GM18907 (cell line): ENCODE data around the gene SLC25A17.
"Not testable (repeated sequence)": the region's sequence is repeated elsewhere in the genome, so short reads cannot be mapped to it uniquely, and the experiment has no call there.

Experiments
- ATAC-seq: cut with Tn5 transposase; IDR thresholded peaks from one replicate; pipeline ENCODE4 v1.9.1; 2021; ENCODE audit warnings: mild to moderate bottlenecking, moderate library complexity; ENCODE audit not compliant: unreplicated experiment

Gene SLC25A17

DNA sequence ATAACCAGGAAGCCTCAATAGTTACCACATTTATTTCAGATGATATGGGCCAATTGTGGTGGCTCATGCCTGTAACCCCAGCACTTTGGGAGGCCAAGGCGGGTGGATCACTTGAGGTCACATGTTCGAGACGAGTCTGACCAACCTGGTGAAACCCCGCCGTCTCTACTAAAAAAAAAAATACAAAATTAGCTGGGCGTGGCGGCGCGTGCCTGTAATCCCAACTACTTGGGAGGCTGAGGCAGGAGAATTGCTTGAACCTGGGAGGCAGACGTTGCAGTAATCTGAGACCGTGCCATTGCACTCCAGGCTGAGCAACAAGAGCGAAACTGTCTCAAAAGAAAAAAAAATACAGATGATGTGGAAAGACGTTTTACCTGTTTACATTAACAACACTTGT, 60.3 kb downstream of the SLC25A17 start:
- not testable (repeated sequence) for ATAC-seq

DNA sequence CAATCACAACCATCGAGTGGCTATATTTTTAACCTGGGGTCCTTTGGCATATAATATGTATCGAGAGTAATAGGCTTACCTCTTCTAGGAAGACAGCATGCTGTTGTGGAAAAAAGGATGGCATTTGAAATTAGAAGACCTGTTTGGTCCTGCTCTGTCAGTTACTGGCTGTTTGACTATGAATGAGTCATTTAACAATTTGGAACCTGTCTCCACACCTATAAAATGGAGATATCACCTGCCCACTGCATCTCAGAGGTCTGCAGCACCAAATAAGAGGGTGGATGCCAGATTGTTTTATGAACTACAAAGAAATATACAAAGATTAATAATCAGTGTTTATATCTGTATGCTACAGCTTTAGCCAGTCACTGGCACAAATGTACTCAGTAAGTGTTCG, 60.8 kb downstream of the SLC25A17 start:
- ATAC-seq = no peak

DNA sequence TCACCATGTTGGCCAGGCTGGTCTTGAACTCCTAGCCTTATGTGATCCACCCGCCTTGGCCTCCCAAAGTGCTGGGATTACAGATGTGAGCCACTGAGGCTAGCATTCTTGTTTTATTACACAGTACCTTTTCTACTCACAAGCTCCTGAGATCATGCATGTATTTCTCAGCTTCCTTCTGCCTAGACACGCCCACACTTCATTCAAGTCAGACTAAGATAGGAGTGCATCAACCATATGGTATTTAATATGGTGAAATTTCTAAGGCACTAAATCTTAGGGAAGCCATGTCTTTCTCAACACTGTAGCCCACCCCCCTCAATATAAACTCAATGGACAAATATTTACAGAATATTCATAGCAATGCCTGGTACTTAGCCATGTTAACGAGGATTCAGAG, 62.1 kb downstream of the SLC25A17 start:
- no peak for ATAC-seq

DNA sequence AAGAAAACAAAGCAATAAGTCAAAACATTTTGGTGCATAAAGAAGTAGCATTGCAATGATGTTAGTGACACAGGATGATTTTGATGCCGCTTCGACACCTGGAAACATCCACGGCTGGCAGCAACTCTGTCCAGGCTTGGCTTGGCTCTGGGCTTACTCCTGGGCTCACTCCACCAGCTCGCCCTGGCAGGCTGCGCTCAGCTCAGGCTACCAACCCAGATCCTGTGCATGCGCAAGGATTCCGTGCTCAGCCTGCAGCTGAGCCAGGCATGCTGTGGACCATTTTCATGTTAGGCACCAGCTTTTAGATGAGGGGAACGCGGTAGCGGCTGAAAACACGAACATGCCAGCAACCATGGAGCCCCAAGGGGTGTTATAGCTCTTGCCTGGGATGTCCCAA, 66.0 kb downstream of the SLC25A17 start:
- no peak for ATAC-seq

DNA sequence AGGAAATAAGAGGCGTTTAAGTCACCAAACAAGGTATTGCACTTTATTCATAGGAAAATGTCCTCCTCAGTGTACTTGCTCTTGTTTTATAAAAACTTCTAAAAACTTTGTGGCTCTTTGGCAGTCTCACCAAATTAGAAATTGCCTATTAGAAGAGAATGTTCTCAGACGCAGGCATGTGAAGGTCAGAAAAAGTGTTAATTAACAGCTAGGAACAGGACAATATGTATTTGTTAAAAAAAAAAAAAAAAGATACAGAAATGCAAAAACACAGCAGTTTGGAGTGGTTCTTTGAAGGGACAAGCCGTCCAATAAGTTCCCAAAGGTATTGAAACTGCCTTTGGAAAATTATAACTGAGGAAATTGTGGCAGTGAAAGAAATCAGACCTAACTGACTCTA, 67.9 kb downstream of the SLC25A17 start:
- no peak for ATAC-seq

DNA sequence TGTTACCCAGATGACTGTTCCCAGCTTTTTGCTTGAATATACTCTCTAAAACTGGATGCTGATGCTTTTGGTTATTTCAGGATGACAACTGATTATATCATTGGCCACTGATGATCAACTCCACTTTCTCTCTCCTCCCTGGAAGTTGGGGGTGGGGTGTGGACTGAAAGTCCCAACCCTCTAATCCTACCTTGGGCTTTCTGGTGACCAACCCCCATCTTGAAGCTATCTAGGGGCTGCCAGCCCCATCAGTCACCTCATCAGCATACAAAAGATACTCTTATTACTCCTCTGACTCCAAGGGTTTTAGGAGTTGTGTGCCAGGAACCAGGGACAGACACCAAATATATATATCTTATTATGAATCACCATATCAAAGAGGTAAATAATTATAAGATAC, 69.3 kb downstream of the SLC25A17 start:
- ATAC-seq = no peak

DNA sequence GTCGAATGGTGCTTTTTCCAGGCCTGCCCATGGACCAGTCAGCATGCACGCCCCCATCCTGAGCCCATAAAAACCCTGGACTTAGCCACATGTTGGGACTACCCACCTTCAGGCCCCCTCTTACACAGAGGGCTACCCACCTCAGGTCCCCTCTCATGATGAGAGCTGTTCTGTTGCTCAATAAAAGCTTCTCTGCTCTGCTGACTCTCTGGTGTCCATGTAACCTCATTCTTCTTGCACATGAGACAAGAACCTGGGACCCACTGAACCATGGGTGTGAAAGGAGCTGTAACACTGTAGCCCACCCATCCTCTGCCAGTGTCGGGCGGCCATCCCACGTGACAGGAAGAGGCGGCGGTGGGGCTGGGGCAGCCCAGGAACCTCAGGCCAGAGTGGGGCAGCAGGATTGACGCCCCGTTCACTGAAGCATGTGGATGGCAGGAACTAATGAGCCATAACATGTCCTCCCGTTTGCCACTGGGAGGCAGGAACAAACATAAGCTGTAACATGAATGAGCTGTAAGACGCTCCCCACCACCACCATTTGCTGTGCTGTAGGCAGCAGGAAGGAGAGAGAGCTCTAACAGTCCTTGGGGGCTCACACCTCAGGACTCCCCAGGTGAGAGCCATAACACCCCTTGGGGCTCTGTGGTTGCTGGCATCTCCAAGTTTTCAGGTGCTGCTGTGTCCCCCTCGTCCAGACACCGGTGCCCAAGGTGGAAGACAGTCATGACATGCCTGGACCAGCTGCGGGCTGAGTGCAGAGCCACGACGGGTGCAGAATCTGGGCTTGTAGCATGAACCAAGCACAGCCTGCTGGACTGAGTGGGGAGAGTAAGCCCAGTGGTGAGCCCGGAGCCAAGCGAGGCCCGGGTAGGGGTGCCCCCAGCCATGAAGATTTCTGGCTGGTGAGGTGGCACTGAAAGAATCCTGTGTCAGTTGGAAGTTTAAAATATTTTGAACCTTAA, 70.5 kb downstream of the SLC25A17 start:
- ATAC-seq = no peak

DNA sequence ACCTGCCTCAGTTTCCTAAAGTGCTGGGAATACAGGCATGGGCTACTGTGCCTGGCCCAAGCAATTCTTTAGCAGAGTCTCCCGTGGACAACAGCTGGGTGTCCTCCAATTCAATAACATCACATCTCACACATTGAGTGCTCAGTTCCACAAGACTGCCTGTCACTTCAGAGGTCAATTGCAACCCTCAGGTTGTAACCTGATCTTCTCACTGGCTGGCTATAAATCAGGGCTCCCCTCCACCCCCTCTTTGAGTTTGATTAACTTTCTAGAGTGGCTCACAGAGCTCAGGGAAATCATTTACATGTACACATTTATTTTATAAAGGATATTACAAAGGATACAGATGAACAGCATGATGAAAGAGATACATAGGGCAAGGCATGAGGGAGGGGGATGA, 71.8 kb downstream of the SLC25A17 start:
- ATAC-seq = no peak

DNA sequence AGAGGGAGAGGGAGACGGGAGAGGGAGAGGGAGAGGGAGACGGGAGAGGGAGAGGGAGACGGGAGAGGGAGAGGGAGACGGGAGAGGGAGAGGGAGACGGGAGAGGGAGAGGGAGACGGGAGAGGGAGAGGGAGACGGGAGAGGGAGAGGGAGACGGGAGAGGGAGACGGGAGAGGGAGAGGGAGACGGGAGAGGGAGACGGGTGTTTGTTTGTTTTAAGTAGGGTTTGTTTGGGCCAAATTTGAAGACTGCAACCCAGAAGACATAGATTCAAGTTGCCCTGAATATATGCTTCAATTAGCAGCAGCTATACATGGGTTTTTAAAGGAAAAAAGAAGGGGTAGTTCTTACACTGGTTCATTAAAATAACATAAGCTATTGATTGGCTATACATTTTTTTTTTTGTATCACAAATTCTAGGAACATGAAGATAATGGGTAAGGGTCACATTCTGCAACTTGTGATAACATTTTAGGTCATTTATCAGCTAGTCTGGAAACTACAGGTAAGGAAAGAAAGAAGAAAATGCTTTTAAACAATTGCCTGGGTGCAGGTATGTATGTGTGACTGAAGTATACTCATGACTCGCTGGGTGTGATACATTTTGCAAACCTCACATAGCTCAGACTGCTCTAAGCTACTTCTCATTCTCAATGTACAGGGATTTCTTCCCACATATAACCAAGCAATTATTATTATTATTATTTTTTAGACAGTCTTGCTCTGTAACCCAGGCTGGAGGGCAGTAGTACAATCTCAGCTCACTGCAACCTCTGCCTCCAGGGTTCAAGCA, 72.5 kb downstream of the SLC25A17 start:
- ATAC-seq = no peak

DNA sequence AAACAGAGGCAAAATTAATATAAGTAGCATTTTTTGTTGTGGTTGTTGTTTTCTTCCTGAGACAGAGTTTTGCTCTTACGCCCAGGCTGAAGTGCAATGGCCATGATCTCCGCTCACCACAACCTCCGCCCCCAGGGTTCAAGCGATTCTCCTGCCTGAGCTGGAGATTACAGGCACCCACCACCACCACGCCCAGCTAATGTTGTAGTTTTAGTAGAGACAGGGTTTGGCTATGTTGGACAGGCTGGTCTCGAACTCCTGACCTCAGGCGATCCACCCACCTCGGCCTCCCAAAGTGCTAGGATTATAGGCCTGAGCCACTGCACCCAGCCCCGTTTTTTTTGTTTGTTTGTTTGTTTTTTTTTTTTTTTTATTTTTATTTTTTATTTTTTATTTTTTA, 75.4 kb downstream of the SLC25A17 start:
- ATAC-seq = no peak

DNA sequence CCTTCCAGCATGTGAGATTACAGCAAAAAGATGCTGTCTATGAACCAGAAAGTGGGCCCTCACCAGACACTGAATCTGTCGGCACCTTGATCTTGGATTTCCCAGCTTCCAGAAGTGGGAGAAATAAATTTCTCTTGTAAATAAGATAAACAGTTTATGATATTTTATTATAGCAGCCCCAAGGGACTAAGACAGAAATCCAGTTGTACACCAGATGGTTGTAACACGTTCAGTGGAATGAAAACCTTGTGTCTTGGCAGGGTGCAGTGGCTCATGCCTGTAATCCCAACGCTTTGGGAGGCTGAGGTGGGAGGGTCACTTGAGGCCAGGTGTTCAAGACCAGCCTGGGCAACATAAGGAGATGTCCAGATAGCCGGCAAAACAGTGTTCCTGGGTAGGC, 78.0 kb downstream of the SLC25A17 start:
- no peak for ATAC-seq

DNA sequence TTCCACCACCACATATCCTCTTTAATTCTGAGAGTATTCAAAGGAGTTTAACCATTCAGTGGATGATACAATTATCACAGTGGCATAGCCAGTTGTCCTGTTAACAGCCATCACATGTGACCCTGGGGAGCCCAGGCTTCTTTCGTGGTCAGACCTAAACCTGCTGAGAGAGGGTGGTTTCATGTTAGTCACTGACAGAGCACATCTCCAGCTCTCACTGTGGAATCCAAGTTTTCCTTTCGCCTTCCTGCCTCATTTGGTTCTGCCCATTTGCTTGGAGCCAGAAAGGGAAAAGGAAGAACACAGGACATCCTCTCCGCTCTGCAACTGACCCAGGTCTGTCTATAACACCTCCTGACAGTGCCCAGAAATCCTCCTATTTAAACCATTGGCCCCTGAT, 79.4 kb downstream of the SLC25A17 start:
- ATAC-seq = no peak

DNA sequence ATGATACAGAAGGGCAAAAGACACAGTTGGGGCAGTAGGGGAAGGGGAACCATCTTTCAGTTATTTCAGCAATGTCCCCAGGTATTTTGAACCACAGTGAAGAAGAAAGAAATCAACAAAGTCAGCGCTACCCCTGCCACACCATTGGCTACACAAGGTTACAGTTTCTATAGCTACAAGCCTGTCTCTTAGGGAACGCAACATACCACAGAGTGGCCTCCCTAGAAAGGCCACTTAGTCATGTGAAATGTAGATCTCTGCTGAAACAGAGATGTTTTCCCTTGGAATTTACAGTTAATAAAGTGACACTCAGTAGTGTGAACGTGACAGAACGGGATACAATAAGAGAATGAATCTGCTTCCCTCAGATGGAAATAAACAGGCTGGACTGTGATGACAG, 85.2 kb downstream of the SLC25A17 start:
- no peak for ATAC-seq

DNA sequence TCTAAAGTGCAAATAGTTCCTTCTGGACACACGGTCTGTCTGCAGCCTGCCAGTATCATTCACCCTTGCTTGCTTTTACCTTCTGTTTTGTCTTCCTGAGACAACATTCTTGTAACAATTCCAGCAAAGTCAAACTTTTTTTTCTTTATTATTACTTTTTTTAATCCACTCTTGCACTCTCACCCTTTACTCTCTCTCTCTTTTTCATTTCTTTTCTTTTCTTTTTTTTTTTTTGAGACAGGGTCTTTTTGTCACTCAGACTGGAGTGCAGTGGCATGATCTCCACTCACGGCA, 86.2 kb downstream of the SLC25A17 start:
- ATAC-seq = no peak

DNA sequence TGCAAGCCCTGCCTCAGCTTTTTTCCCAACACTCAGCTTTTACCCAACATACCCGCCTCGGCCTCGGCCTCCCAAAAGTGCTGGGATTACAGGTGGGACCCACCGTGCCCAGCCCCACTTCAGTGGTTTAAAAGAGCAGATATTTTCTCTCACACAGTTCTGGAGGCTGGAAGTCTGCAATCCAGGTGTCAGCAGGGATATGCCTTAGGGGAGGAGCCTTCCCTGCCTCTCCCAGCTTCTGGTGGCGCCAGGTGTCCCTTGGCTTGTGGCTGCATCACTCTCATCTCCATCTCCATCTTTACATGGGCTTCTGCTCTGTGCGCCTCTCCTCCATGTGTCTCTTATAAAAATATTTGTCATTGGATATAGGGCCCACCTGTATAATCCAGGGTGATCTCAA, 89.9 kb downstream of the SLC25A17 start:
- no peak for ATAC-seq

DNA sequence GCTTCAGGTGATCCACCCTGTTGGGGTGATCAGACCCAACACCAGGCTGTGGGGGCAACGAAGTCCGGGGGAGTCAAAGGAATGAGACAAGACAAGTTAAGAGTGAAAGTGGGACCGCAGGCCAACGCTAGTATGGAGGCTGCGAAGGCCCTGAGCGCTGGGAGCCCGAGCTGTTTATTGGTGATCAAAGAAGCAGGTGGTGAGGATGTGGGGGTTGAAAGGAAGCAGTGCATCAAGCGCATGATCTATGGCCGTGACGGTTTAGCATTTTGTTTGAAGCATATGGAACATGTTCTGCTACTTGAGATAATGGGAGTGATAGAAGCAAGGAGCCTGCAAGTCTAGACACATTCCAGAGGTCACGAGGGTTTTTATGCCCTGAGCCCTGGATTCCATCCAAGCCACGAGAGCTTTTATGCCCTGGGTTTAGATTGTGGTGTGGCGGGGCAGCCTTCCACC, 90.4 kb downstream of the SLC25A17 start:
- ATAC-seq = no peak

DNA sequence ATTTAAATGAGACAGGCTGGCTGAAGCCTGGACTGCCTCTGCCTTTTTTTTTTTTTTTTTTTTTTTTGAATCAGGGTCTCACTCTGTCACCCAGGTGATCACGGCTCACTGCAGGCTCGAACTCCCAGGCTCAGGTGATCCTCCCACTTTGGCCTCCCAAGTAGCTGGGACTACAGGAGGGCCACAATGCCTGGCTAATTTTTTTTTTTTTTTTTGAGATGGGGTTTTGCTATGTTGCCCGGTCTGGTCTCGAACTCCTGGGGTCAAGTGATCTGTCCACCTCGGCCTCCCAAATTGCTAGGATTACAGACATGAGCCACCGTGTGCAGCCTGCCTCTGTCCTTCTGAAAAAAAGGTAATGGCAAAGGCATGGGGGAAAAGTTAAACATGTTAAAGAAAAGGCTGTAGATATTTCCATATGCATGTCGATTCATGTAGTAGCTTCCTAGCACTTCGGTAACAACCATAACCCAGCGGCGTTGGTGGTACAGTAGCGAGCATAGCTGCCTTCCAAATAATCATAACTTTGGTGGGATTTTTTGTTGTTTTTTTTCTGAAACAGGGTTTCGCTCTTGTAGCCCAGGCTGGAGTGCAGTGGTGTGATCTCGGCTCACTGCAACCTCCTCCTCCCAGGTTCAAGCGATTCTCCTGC, 91.1 kb downstream of the SLC25A17 start:
- ATAC-seq = no peak

DNA sequence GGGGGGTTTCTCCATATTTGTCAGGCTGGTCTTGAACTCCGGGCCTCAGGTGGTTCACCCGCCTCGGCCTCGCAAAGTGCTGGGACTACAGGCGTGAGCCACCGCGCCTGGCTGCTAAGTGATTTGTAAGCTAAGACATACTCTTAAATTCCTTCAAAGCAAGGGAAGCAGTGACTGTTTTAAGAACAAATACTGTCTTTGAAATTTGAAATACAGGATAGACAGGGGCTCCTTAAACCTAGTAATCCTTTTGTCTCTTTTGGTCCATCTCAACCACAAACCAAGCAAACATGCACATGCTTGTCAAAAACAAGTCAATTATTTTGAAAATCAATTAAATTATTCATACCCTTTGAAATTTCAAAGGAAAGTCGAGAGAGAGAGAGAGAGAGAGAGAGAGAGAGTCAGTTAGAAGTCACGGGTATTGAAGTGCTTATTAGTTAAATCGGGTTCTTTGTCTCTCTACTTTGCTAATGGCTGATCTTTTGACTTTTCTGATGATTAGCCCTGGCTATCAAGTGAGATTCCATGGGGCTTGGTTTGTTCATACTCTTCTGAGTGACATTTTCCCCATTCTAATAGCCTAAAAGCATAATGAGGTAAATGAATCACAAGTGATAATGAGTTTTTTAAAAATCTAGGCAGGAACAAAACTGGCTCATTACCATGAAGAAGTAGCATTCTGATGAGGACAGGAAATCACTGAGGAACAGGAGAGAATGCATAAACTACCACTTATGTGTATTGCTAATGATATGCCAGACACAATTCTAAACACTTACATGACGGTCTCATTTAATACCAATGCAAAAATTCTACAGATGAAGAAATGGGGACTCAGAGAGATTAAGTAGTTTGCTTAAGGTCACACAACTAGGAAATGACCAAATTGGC, 91.8 kb downstream of the SLC25A17 start:
- ATAC-seq = no peak

DNA sequence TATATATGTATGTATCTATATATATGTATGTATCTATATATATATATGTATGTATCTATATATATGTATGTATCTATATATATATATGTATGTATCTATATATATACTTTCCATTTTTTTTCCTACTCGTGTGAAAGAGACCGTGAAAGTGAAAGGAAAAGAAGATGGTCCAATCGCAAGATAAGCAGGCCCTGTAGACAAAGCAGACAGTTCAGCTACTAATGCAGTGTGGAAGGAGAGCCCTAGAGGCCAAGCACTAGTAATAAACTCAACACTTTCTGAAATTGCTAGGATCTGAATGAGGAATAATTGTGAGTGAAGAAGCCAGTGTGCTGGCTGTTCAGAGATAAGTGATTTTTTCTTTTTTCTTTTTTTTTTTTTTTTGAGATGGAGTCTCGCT, 92.6 kb downstream of the SLC25A17 start:
- no peak for ATAC-seq

DNA sequence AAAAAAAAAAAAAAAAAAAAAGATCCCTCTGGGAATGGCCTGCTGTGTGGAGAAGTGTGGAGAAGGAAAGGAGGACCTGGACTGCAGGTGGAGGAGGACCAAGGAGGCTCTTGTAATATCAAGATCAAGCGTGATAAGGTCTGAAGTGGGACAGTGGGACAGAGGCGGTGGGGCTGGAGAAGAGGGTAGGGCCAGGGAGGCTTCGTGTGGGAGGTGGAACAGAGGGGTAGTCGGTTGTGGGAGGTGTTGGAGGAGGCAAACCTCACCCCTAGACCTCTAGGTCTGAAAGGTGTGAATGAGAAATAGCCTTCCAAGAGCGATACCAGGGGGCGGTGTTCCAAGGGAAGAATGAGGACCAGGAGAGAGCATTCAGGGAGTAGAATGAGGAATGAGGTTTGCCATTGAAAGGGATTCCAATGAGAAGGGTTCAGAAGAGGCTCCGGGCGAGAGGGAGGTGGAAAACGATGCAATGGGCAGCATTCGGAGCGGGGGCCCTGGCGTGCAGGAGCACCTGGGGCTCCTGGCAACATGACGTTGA, 95.7 kb downstream of the SLC25A17 start:
- ATAC-seq = no peak
